Measurements from ENCODE around the gene LIN9. TPM values are rescaled to one million over a fixed set of nuclear protein-coding genes. Genes with fewer than 3 reads are reported as not detected.

Gene LIN9
- total and polyA plus RNA-seq, 10 of the 15 experiments (the other 5 are each of a cell fraction or from before 2014, with no cell fraction given): 5.9 to 13.5 (median 8.3) TPM

DNA sequence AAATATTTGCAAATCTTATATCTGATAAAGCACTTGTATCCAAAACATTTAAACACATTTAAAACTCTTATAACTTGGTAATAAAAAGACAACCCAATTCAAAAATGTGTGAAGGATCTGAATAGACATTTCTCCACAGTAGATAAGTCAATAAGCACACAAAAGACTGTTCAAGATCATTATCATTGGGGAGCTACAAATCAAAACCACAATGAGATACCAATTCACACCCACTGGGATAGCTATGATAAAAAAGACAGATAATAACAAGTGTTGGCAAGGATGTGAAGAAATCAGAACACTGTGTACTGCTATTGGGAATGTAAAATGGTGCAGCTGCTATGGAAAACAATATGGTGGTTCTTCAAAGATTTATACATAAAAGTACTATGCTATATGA, 5.1 kb upstream of the LIN9 start:
- intact Hi-C loops (cut with micrococcal nuclease; ENCODE audit: unreplicated experiment) (no loop called here), in situ Hi-C loops (cut with MboI) (no loop called here)
- Histone ChIP-seq H3K4me1 (ENCODE audit: control insufficient read depth, insufficient read depth, low read length) (peaks cover 3% of the 10 kb centered on the region; the same call in 1 of the 2 replicates), H3K4me2 (ENCODE audit: control insufficient read depth, insufficient read depth) (no peak overlapping the region), H3K27ac (ENCODE audit: control insufficient read depth, insufficient read depth) (no peak overlapping the region), H3K4me3 (no peak overlapping the region), H3K36me3 (ENCODE audit: control insufficient read depth in 2 of 2, insufficient read depth in 2 of 2, low read length in 1 of 2) (no peaks in the 10 kb centered on the region), H3K9me3 (replicated peaks; ENCODE audit: control insufficient read depth, insufficient read depth, low read length) (no peaks in the 10 kb centered on the region), H2AFZ (ENCODE audit: control insufficient read depth, low read depth, low read length) (no peak overlapping the region), H3K27me3 (replicated peaks in 1 of 2; ENCODE audit: control insufficient read depth in 2 of 2, insufficient read depth in 2 of 2, low read length in 1 of 2) (no peaks in the 10 kb centered on the region; a peak in 1 of 4 replicates), H3K9ac (ENCODE audit: control insufficient read depth, insufficient read depth, low read length) (no peak overlapping the region), H4K20me1 (ENCODE audit: control insufficient read depth, insufficient read depth) (no peaks in the 10 kb centered on the region), H3K79me2 (ENCODE audit: control insufficient read depth, insufficient read depth, low read length) (no peaks in the 10 kb centered on the region)
- no peak for ATAC-seq
- DNase-seq (ENCODE audit: low read depth, low spot score): no peak
- POLR2A ChIA-PET: no interaction called here
- CTCF ChIA-PET: interaction anchor here (1.0 kb wide), 1 partner anchor 19 kb away, joined by 5 read pairs; no protein-coding TSS in a partner anchor
- RAD21 ChIA-PET (ENCODE audit: unreplicated experiment): no interaction called here
- no TSS peak for BruUV-seq (replicated peaks)
- SMC1A ChIA-PET (ENCODE audit: uncharacterized antibody, unreplicated experiment): interaction anchor here (0.5 to 2.3 kb wide), 2 partner anchors 13 to 19 kb away, joined by 3 to 7 read pairs; no protein-coding TSS in a partner anchor
- FAIRE-seq: no peak
- TF ChIP-seq, protein P1, sequence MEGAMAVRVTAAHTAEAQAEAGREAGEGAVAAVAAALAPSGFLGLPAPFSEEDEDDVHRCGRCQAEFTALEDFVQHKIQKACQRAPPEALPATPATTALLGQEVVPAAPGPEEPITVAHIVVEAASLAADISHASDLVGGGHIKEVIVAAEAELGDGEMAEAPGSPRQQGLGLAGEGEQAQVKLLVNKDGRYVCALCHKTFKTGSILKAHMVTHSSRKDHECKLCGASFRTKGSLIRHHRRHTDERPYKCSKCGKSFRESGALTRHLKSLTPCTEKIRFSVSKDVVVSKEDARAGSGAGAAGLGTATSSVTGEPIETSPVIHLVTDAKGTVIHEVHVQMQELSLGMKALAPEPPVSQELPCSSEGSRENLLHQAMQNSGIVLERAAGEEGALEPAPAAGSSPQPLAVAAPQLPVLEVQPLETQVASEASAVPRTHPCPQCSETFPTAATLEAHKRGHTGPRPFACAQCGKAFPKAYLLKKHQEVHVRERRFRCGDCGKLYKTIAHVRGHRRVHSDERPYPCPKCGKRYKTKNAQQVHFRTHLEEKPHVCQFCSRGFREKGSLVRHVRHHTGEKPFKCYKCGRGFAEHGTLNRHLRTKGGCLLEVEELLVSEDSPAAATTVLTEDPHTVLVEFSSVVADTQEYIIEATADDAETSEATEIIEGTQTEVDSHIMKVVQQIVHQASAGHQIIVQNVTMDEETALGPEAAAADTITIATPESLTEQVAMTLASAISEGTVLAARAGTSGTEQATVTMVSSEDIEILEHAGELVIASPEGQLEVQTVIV (IDR thresholded peaks at IDR 0.05; ENCODE audit: borderline replicate concordance, partially characterized antibody): no peak
- no peak for TF ChIP-seq BHLHE40 (IDR thresholded peaks at IDR 0.05; ENCODE audit: borderline replicate concordance in 1 of 2, low read depth in 2 of 2, low read length in 1 of 2)
- no peak for TF ChIP-seq GATAD2B (conservative IDR thresholded peaks at IDR 0.05; ENCODE audit: low read depth)
- TF ChIP-seq SMAD5 (IDR thresholded peaks at IDR 0.05; ENCODE audit: low read depth): no peak
- no peak for TF ChIP-seq TCF3 (IDR thresholded peaks at IDR 0.05; ENCODE audit: borderline replicate concordance, insufficient read depth, low read depth, low read length)
- no peak for TF ChIP-seq RUNX3 (IDR thresholded peaks at IDR 0.05; ENCODE audit: low read length)
- no peak for TF ChIP-seq ZNF24 (IDR thresholded peaks at IDR 0.05)
- TF ChIP-seq MTA2 (IDR thresholded peaks at IDR 0.05; ENCODE audit: low read depth): no peak
- no peak for TF ChIP-seq EGR1 (IDR thresholded peaks at IDR 0.05; ENCODE audit: borderline replicate concordance in 1 of 2, low read depth in 2 of 2, low read length in 2 of 2)
- no peak for TF ChIP-seq MXI1 (IDR thresholded peaks at IDR 0.05; ENCODE audit: low read depth, low read length)
- no peak for TF ChIP-seq NFYB (IDR thresholded peaks at IDR 0.05; ENCODE audit: insufficient read depth, low read depth, low read length)
- no peak for TF ChIP-seq NR2C2 (IDR thresholded peaks at IDR 0.05; ENCODE audit: borderline replicate concordance, control insufficient read depth, insufficient read length, low read depth)
- no peak for TF ChIP-seq CEBPB (IDR thresholded peaks at IDR 0.05; ENCODE audit: borderline replicate concordance in 1 of 2, low read depth in 2 of 2, low read length in 2 of 2)
- TF ChIP-seq, protein P2, sequence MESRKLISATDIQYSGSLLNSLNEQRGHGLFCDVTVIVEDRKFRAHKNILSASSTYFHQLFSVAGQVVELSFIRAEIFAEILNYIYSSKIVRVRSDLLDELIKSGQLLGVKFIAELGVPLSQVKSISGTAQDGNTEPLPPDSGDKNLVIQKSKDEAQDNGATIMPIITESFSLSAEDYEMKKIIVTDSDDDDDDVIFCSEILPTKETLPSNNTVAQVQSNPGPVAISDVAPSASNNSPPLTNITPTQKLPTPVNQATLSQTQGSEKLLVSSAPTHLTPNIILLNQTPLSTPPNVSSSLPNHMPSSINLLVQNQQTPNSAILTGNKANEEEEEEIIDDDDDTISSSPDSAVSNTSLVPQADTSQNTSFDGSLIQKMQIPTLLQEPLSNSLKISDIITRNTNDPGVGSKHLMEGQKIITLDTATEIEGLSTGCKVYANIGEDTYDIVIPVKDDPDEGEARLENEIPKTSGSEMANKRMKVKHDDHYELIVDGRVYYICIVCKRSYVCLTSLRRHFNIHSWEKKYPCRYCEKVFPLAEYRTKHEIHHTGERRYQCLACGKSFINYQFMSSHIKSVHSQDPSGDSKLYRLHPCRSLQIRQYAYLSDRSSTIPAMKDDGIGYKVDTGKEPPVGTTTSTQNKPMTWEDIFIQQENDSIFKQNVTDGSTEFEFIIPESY (IDR thresholded peaks at IDR 0.05): no peak
- TF ChIP-seq, protein P3, sequence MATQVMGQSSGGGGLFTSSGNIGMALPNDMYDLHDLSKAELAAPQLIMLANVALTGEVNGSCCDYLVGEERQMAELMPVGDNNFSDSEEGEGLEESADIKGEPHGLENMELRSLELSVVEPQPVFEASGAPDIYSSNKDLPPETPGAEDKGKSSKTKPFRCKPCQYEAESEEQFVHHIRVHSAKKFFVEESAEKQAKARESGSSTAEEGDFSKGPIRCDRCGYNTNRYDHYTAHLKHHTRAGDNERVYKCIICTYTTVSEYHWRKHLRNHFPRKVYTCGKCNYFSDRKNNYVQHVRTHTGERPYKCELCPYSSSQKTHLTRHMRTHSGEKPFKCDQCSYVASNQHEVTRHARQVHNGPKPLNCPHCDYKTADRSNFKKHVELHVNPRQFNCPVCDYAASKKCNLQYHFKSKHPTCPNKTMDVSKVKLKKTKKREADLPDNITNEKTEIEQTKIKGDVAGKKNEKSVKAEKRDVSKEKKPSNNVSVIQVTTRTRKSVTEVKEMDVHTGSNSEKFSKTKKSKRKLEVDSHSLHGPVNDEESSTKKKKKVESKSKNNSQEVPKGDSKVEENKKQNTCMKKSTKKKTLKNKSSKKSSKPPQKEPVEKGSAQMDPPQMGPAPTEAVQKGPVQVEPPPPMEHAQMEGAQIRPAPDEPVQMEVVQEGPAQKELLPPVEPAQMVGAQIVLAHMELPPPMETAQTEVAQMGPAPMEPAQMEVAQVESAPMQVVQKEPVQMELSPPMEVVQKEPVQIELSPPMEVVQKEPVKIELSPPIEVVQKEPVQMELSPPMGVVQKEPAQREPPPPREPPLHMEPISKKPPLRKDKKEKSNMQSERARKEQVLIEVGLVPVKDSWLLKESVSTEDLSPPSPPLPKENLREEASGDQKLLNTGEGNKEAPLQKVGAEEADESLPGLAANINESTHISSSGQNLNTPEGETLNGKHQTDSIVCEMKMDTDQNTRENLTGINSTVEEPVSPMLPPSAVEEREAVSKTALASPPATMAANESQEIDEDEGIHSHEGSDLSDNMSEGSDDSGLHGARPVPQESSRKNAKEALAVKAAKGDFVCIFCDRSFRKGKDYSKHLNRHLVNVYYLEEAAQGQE (IDR thresholded peaks at IDR 0.05; ENCODE audit: low read depth, low read length): no peak

All from GM12878 (cell line).